HCT116 (cell line): ENCODE results near the gene RANBP1. TPM values are rescaled to one million over a fixed set of nuclear protein-coding genes. Genes with fewer than 3 reads are reported as not detected.

Experiments used
- ATAC-seq: fragments of 200-7000 bp; cut with Tn5 transposase; 2 replicates; pipeline ENCODE4 v1.9.1; 2020; ENCODE audit warnings: mild to moderate bottlenecking, moderate library complexity
- BruUV-seq: library from RNA; stranded (reverse); fragments of 400-500 nt; replicated peaks from 2 replicates; lab custom pipeline; 2021; lab: Mats Ljungman, UMichigan
- CTCF ChIA-PET: fragments of 300-600 bp; sonication (Branson Sonifier 250); formaldehyde crosslinking; loops from one replicate; lab custom pipeline; 2021; ENCODE audit warnings: antibody characterized with exemption; lab: Charles Lee
- POLR2A ChIA-PET: fragments of 300-600, 350-600 bp; sonication (Branson Sonifier 250); formaldehyde crosslinking; loops from one replicate; lab custom pipeline; 2021; ENCODE audit warnings: antibody characterized with exemption; lab: Charles Lee
- RAD21 ChIA-PET, 2 experiments: fragments of 300-600 bp; sonication (Branson Sonifier 250); formaldehyde crosslinking; loops; one replicate each; lab custom pipeline; 2023; ENCODE audit warnings: low total read pairs in 2 of 2; ENCODE audit not compliant: uncharacterized antibody in 2 of 2, unreplicated experiment in 2 of 2, low non-redundant PET in 1 of 2; lab: Charles Lee
- DNase-seq: peaks from one replicate; pipeline ENCODE4 v3.0.0-alpha.2; 2010; ENCODE audit warnings: low read depth, low spot score
- H2AFZ ChIP-seq: fragments of 200-600 bp; shearing (Covaris generic), sonication (generic); 2 replicates; pipeline ENCODE4 v1.6.1; 2017; ENCODE audit warnings: low read depth, mixed run types, mixed read lengths, antibody characterized with exemption, low read length; ENCODE audit not compliant: poor library complexity, severe bottlenecking
- H3K27ac ChIP-seq: 2 replicates; pipeline ENCODE4 v1.5.1; 2012; ENCODE audit warnings: low read depth, low read length
- H3K27me3 ChIP-seq: fragments of 200-600 bp; sonication (generic); 2 replicates; pipeline ENCODE4 v1.6.1; 2016; ENCODE audit warnings: mixed run types, low read length, mixed read lengths; ENCODE audit not compliant: insufficient read depth
- H3K36me3 ChIP-seq, 2 experiments: fragments of 200-500 bp in 1 of 2; fragments of 200-600 bp in 1 of 2; sonication (Bioruptor generic) in 1 of 2; sonication (generic) in 1 of 2; 2 replicates each; pipeline versions ENCODE4 v1.5.1 to v1.6.1; 2014 to 2016; ENCODE audit warnings: low read length in 2 of 2, inconsistent platforms in 1 of 2, mixed read lengths in 1 of 2, mixed run types in 1 of 2; ENCODE audit not compliant: insufficient read depth in 2 of 2, control insufficient read depth in 1 of 2
- H3K4me1 ChIP-seq, 2 experiments: fragments of 200-600 bp in 1 of 2; sonication (generic) in 1 of 2; 2 replicates each; pipeline versions ENCODE4 v1.5.1 to v1.6.1; 2012 to 2017; ENCODE audit warnings: low read length in 2 of 2, inconsistent platforms in 1 of 2, mild to moderate bottlenecking in 1 of 2, mixed read lengths in 1 of 2, mixed run types in 1 of 2, moderate library complexity in 1 of 2; ENCODE audit not compliant: insufficient read depth in 2 of 2, control insufficient read depth in 1 of 2
- H3K4me2 ChIP-seq: fragments of 200-600 bp; sonication (generic); 2 replicates; pipeline ENCODE4 v1.6.1; 2017; ENCODE audit warnings: mixed run types, low read length, mixed read lengths
- H3K4me3 ChIP-seq, 2 experiments: fragments of 200-600 bp in 1 of 2; sonication (generic) in 1 of 2; replicated peaks in 1 of 2; 2 replicates each; pipeline ENCODE4 v1.5.1; 2011 to 2016; ENCODE audit warnings: low read length in 2 of 2, control low read depth in 1 of 2, low read depth in 1 of 2, mild to moderate bottlenecking in 1 of 2, mixed read lengths in 1 of 2, mixed run types in 1 of 2
- H3K79me2 ChIP-seq: fragments of 200-600 bp; sonication (generic); 2 replicates; pipeline ENCODE4 v1.6.1; 2017; ENCODE audit warnings: mild to moderate bottlenecking, mixed run types, low read length, moderate library complexity, mixed read lengths; ENCODE audit not compliant: insufficient read depth
- H3K9ac ChIP-seq: fragments of 200-600 bp; sonication (generic); 2 replicates; pipeline ENCODE4 v1.6.1; 2016; ENCODE audit warnings: low read length, mixed read lengths
- H3K9me2 ChIP-seq: fragments of 200-600 bp; sonication (generic), shearing (Covaris generic); 2 replicates; pipeline ENCODE4 v1.6.1; 2017; ENCODE audit warnings: mixed run types, mild to moderate bottlenecking, moderate library complexity; ENCODE audit not compliant: insufficient read depth
- H3K9me3 ChIP-seq, 2 experiments: fragments of 200-500 bp in 1 of 2; fragments of 200-600 bp in 1 of 2; sonication (Bioruptor generic) in 1 of 2; sonication (generic) in 1 of 2; 2 replicates each; pipeline ENCODE4 v1.6.1; 2014 to 2017; ENCODE audit warnings: low read length in 2 of 2, mixed read lengths in 2 of 2, inconsistent platforms in 1 of 2, low read depth in 1 of 2, mild to moderate bottlenecking in 1 of 2, mixed run types in 1 of 2, moderate library complexity in 1 of 2; ENCODE audit not compliant: control insufficient read depth in 1 of 2, insufficient read depth in 1 of 2
- H4K20me1 ChIP-seq: fragments of 200-600 bp; sonication (generic), shearing (Covaris generic); 2 replicates; pipeline ENCODE4 v1.6.1; 2017; ENCODE audit warnings: mixed run types, mild to moderate bottlenecking, moderate library complexity; ENCODE audit not compliant: insufficient read depth
- ATF3 ChIP-seq: IDR thresholded peaks from 2 replicates; pipeline ENCODE4 v1.6.1; 2012
- CBX3 ChIP-seq: IDR thresholded peaks from 2 replicates; pipeline ENCODE4 v1.6.1; 2012; ENCODE audit warnings: low read depth
- CTCF ChIP-seq, 3 experiments: fragments of 200-600 bp in 1 of 3; sonication (generic) in 1 of 3; IDR thresholded peaks in 2 of 3; conservative IDR thresholded peaks in 1 of 3; 2 replicates each; pipeline ENCODE4 v1.5.1; 2012 to 2017; ENCODE audit warnings: low read depth in 2 of 3, low read length in 2 of 3, antibody characterized with exemption in 1 of 3, borderline replicate concordance in 1 of 3, control low read depth in 1 of 3, mild to moderate bottlenecking in 1 of 3, mixed read lengths in 1 of 3, mixed run types in 1 of 3, moderate library complexity in 1 of 3; ENCODE audit not compliant: insufficient read depth in 1 of 3
- EGR1 ChIP-seq: IDR thresholded peaks from 2 replicates; pipeline ENCODE4 v1.6.1; 2012; ENCODE audit warnings: low read depth
- ELF1 ChIP-seq: IDR thresholded peaks from 2 replicates; pipeline ENCODE4 v1.6.1; 2012; ENCODE audit warnings: low read depth, borderline replicate concordance
- EZH2phosphoT487 ChIP-seq: fragments of 200-600 bp; IDR thresholded peaks from 2 replicates; pipeline ENCODE4 v1.6.1; 2018; ENCODE audit warnings: antibody characterized with exemption, borderline replicate concordance
- FOSL1 ChIP-seq: IDR thresholded peaks from 2 replicates; pipeline ENCODE4 v1.6.1; 2012; ENCODE audit warnings: low read depth
- REST ChIP-seq: IDR thresholded peaks from 2 replicates; pipeline ENCODE4 v1.6.1; 2012; ENCODE audit warnings: low read depth
- TCF7L2 ChIP-seq: IDR thresholded peaks from 2 replicates; pipeline ENCODE4 v1.7.0; 2011; ENCODE audit warnings: borderline replicate concordance, inconsistent platforms; ENCODE audit not compliant: insufficient read depth, insufficient read length; ENCODE audit errors: extremely low read depth
- YY1 ChIP-seq: IDR thresholded peaks from 2 replicates; pipeline ENCODE4 v1.6.1; 2011; ENCODE audit warnings: low read length, low read depth, moderate library complexity, mild to moderate bottlenecking; ENCODE audit not compliant: insufficient replicate concordance; ENCODE audit errors: extremely low read depth
- intact Hi-C: fragments of 100-400 bp; cut with micrococcal nuclease; formaldehyde crosslinking; loops from 2 replicates; pipeline ENCODE4 v1.10.0; 2022
- total RNA-seq: library from RNA; stranded (reverse); gene quantifications from one replicate; pipeline ENCODE4 v1.2.1, GENCODE V29; 2021; ENCODE audit not compliant: unreplicated experiment

RANBP1 gene
- total RNA-seq, 1 experiment from 2014 or later: 351 TPM

GRCh38 chr22:20102203-20102780 is 13.6 kb upstream of the RANBP1 start:
- Histone ChIP-seq H3K9ac (no peak overlapping the region), H3K79me2 (peaks cover 79% of the 10 kb centered on the region), H3K27me3 (no peaks in the 10 kb centered on the region), H3K9me3 (no peaks in the 10 kb centered on the region), H3K36me3 (peaks cover 48 to 68% of the 10 kb centered on the region in 2 experiments), H3K4me3 (no peak overlapping the region), H3K9me2 (no peaks in the 10 kb centered on the region), H3K4me1 (no peaks in the 10 kb centered on the region), H3K27ac (no peak overlapping the region), H4K20me1 (0 out of 2 replicates have a peak, but pooled peaks cover 2% of the 10 kb centered on the region), H3K4me2 (no peak overlapping the region), H2AFZ (no peak overlapping the region)
- DNase-seq (no peak), ATAC-seq (peak; percentile 67)
- ChIA-PET POLR2A (no interaction called here), RAD21 (no interaction called here), CTCF (no interaction called here)
- no TSS peak for BruUV-seq
- TF ChIP-seq FOSL1 (no peak), CTCF (IDR thresholded peaks at IDR 0.05 in 2 of 3, conservative IDR thresholded peaks at IDR 0.05 in 1 of 3; ENCODE audit: borderline replicate concordance in 1 of 3, insufficient read depth in 1 of 3, low read depth in 2 of 3, low read length in 2 of 3) (peak in 2 of 3 experiments; percentile 14 to 28; a peak in 2 of 6 replicates)
- intact Hi-C loops: no loop called here

- Histone ChIP-seq H3K4me2 (no peak overlapping the region), H3K27ac (no peak overlapping the region), H4K20me1 (0 out of 2 replicates have a peak, but pooled peaks cover 2% of the 10 kb centered on the region), H3K9me3 (no peaks in the 10 kb centered on the region), H3K36me3 (peaks cover 34 to 74% of the 10 kb centered on the region in 2 experiments), H3K4me1 (no peaks in the 10 kb centered on the region), H3K9me2 (no peaks in the 10 kb centered on the region), H3K27me3 (no peaks in the 10 kb centered on the region), H3K4me3 (no peak overlapping the region), H3K9ac (no peak overlapping the region), H2AFZ (no peak overlapping the region), H3K79me2 (peaks cover 52% of the 10 kb centered on the region)
- no TSS peak for BruUV-seq
- ChIA-PET RAD21 (no interaction called here), CTCF (no interaction called here), POLR2A (no interaction called here)
- no peak for TF ChIP-seq EGR1
- no peak for TF ChIP-seq TCF7L2
- TF ChIP-seq CBX3: no peak
- TF ChIP-seq ATF3: no peak
- TF ChIP-seq ELF1: no peak
- no peak for TF ChIP-seq REST
- no peak for TF ChIP-seq YY1
- no peak for TF ChIP-seq EZH2phosphoT487
- ATAC-seq (no peak), DNase-seq (no peak)
- intact Hi-C loops: no loop called here
These were observed 10.3 kb upstream of the RANBP1 start for GRCh38 chr22:20105456-20106204.
